Measurements from ENCODE around the gene RXFP1.

Gene RXFP1

GRCh38 chr4:158543191-158543590 is 21.5 kb downstream of the RXFP1 start:
- DNase-seq, result no peak

- no peak for DNase-seq
Observed at GRCh38 chr4:158544141-158544540, 22.5 kb downstream of the RXFP1 start.

GRCh38 chr4:158553364-158553763 is 31.7 kb downstream of the RXFP1 start:
- no peak for DNase-seq

GRCh38 chr4:158560284-158560683 is 38.6 kb downstream of the RXFP1 start:
- DNase-seq, result no peak

GRCh38 chr4:158566860-158567259 is 45.2 kb downstream of the RXFP1 start:
- DNase-seq, result no peak

GRCh38 chr4:158571736-158572135 is 50.1 kb downstream of the RXFP1 start:
- no peak for DNase-seq

GRCh38 chr4:158572608-158573007 is 50.9 kb downstream of the RXFP1 start:
- DNase-seq, result no peak

- DNase-seq, result no peak
Observed at GRCh38 chr4:158578476-158578875, 56.8 kb downstream of the RXFP1 start.

GRCh38 chr4:158580064-158580463 is 58.4 kb downstream of the RXFP1 start:
- DNase-seq, result no peak

GRCh38 chr4:158581161-158581560 is 59.5 kb downstream of the RXFP1 start:
- no peak for DNase-seq

- no peak for DNase-seq
Observed at GRCh38 chr4:158586881-158587280, 65.2 kb downstream of the RXFP1 start.

- no peak for DNase-seq
Observed at GRCh38 chr4:158588285-158588684, 66.6 kb downstream of the RXFP1 start.

GRCh38 chr4:158588777-158589176 is 67.1 kb downstream of the RXFP1 start:
- DNase-seq, result no peak

GRCh38 chr4:158590306-158590705 is 68.6 kb downstream of the RXFP1 start:
- DNase-seq, result no peak

GRCh38 chr4:158590824-158591223 is 69.1 kb downstream of the RXFP1 start:
- DNase-seq, result no peak

- DNase-seq, result no peak
Observed at GRCh38 chr4:158597879-158598596, 76.4 kb downstream of the RXFP1 start.

GRCh38 chr4:158599150-158599549 is 77.5 kb downstream of the RXFP1 start:
- DNase-seq, result no peak

GRCh38 chr4:158599765-158600498 is 78.2 kb downstream of the RXFP1 start:
- no peak for DNase-seq

- no peak for DNase-seq
Observed at GRCh38 chr4:158604369-158604768, 82.7 kb downstream of the RXFP1 start.

GRCh38 chr4:158605393-158605792 is 83.7 kb downstream of the RXFP1 start:
- DNase-seq, result no peak

GRCh38 chr4:158606969-158607368 is 85.3 kb downstream of the RXFP1 start:
- no peak for DNase-seq

- DNase-seq, result no peak
Observed at GRCh38 chr4:158609116-158609515, 87.4 kb downstream of the RXFP1 start.

- no peak for DNase-seq
Observed at GRCh38 chr4:158610790-158611189, 89.1 kb downstream of the RXFP1 start.

- no peak for DNase-seq
Observed at GRCh38 chr4:158613046-158613445, 91.4 kb downstream of the RXFP1 start.

- DNase-seq, result no peak
Observed at GRCh38 chr4:158617956-158618355, 96.3 kb downstream of the RXFP1 start.

Data from T-helper 9 cell (primary cell).